ENCODE results near the gene BHLHE40.

BHLHE40 gene

GRCh38 chr3:5010140-5010539 is 30.9 kb downstream of the BHLHE40 start:
- H3K36me3 Mint-ChIP-seq (ENCODE audit: low read depth) = no peaks in the 10 kb centered on the region
- H3K27ac Mint-ChIP-seq = no peak overlapping the region
- H3K9me3 Mint-ChIP-seq = no peaks in the 10 kb centered on the region
- TF ChIP-seq CTCF (IDR thresholded peaks at IDR 0.05) = no peak
- no peak for DNase-seq
- H3K4me1 Mint-ChIP-seq = peaks cover 64% of the 10 kb centered on the region
- H3K4me3 Mint-ChIP-seq = no peak overlapping the region
- peaks cover 8% of the 10 kb centered on the region for H3K27me3 Mint-ChIP-seq (ENCODE audit: low read depth, poor library complexity)

- Mint-ChIP-seq H3K9me3 (no peaks in the 10 kb centered on the region), H3K4me3 (no peak overlapping the region), H3K27me3 (ENCODE audit: low read depth, poor library complexity) (peaks cover 5% of the 10 kb centered on the region), H3K4me1 (peaks cover 62% of the 10 kb centered on the region), H3K27ac (no peak overlapping the region), H3K36me3 (ENCODE audit: low read depth) (no peaks in the 10 kb centered on the region)
- no peak for DNase-seq
- TF ChIP-seq CTCF (IDR thresholded peaks at IDR 0.05) = no peak
These were observed 31.7 kb downstream of the BHLHE40 start for GRCh38 chr3:5010706-5011554.

GRCh38 chr3:5011555-5012256 is 32.5 kb downstream of the BHLHE40 start:
- no peak for DNase-seq
- Mint-ChIP-seq H3K27me3 (ENCODE audit: low read depth, poor library complexity) (peaks cover 5% of the 10 kb centered on the region), H3K27ac (no peak overlapping the region), H3K9me3 (no peaks in the 10 kb centered on the region), H3K36me3 (ENCODE audit: low read depth) (no peaks in the 10 kb centered on the region), H3K4me1 (peaks cover 64% of the 10 kb centered on the region), H3K4me3 (no peak overlapping the region)
- TF ChIP-seq CTCF (IDR thresholded peaks at IDR 0.05) = no peak

GRCh38 chr3:5012367-5012766 is 33.1 kb downstream of the BHLHE40 start:
- H3K9me3 Mint-ChIP-seq = no peaks in the 10 kb centered on the region
- no peak overlapping the region for H3K4me3 Mint-ChIP-seq
- H3K27ac Mint-ChIP-seq = no peak overlapping the region
- DNase-seq = no peak
- no peaks in the 10 kb centered on the region for H3K36me3 Mint-ChIP-seq (ENCODE audit: low read depth)
- peaks cover 64% of the 10 kb centered on the region for H3K4me1 Mint-ChIP-seq
- TF ChIP-seq CTCF (IDR thresholded peaks at IDR 0.05) = no peak
- H3K27me3 Mint-ChIP-seq (ENCODE audit: low read depth, poor library complexity) = peaks cover 5% of the 10 kb centered on the region

- TF ChIP-seq CTCF (IDR thresholded peaks at IDR 0.05) = no peak
- DNase-seq = no peak
- Mint-ChIP-seq H3K27me3 (ENCODE audit: low read depth, poor library complexity) (peaks cover 5% of the 10 kb centered on the region), H3K9me3 (no peaks in the 10 kb centered on the region), H3K4me1 (peaks cover 66% of the 10 kb centered on the region), H3K36me3 (ENCODE audit: low read depth) (no peaks in the 10 kb centered on the region), H3K27ac (peak overlapping the region; percentile 10), H3K4me3 (no peak overlapping the region)
These were observed 34.0 kb downstream of the BHLHE40 start for GRCh38 chr3:5013021-5013906.
